ENCODE data around the gene ZNF224.

GRCh38 chr19:44076325-44076724 lies 17.8 kb upstream of the ZNF224 start:
- no peak for TF ChIP-seq CTCF (IDR thresholded peaks at IDR 0.05; ENCODE audit: low read depth, low read length)
- no peak for TF ChIP-seq POLR2A (IDR thresholded peaks at IDR 0.05; ENCODE audit: extremely low read depth, insufficient read length)
- TF ChIP-seq MAX (IDR thresholded peaks at IDR 0.05; ENCODE audit: low read depth, low read length), result no peak
- TF ChIP-seq MYC (IDR thresholded peaks at IDR 0.05; ENCODE audit: low read depth, low read length), result no peak
